NAMALWA (cell line): Measurements from ENCODE around the gene PTPN7.

Experiments
- DNase-seq: peaks from one replicate; pipeline ENCODE4 v3.0.0-alpha.2; 2015; ENCODE audit warnings: low spot score

The PTPN7 gene

GRCh38 chr1:202106340-202107254, 53.8 kb downstream of the PTPN7 start:
- no peak for DNase-seq

- no peak for DNase-seq
Measured at GRCh38 chr1:202105571-202106339, 54.6 kb downstream of the PTPN7 start.

- no peak for DNase-seq
Measured at GRCh38 chr1:202104073-202104472, 56.3 kb downstream of the PTPN7 start.

GRCh38 chr1:202101184-202101583, 59.2 kb downstream of the PTPN7 start:
- DNase-seq, result no peak
